ENCODE results near the gene ARL17A. TPM values are rescaled to one million over a fixed set of nuclear protein-coding genes. Genes with fewer than 3 reads are reported as not detected.
"Not testable (repeated sequence)": the region's sequence is repeated elsewhere in the genome, so short reads cannot be mapped to it uniquely, and the experiment has no call there.

Gene ARL17A
- 10 to 100 TPM in 11 of 12 donors, not detected in 1; 13.1 to 38.7 (median 17.7) TPM for polyA plus RNA-seq (ENCODE audit: insufficient read length in 12 of 12)
- long read RNA-seq, donor 1, transcript ARL17A-202 (4 exons, 3,945 nt): major isoform, 5 of 45 reads
- long read RNA-seq, donor 1, partial matches to known transcripts: 23 of 45 reads
- long read RNA-seq, donor 1, other reads (novel, unspliced or antisense): 17 of 45 reads
- long read RNA-seq, donor 2, partial matches to known transcripts: 0 of 6 reads
- long read RNA-seq, donor 2, other reads (novel, unspliced or antisense): 6 of 6 reads
- long read RNA-seq, donor 3, partial matches to known transcripts: 0 of 2 reads
- long read RNA-seq, donor 3, other reads (novel, unspliced or antisense): 0 of 2 reads
- long read RNA-seq, donor 4: 0 reads
- long read RNA-seq, donor 5, partial matches to known transcripts: 0 of 8 reads
- long read RNA-seq, donor 5, other reads (novel, unspliced or antisense): 8 of 8 reads
- long read RNA-seq, donor 6, partial matches to known transcripts: 0 of 4 reads
- long read RNA-seq, donor 6, other reads (novel, unspliced or antisense): 0 of 4 reads
- long read RNA-seq, donor 7, partial matches to known transcripts: 0 of 3 reads
- long read RNA-seq, donor 7, other reads (novel, unspliced or antisense): 0 of 3 reads
- long read RNA-seq, donor 8, partial matches to known transcripts: 0 of 5 reads
- long read RNA-seq, donor 8, other reads (novel, unspliced or antisense): 0 of 5 reads
- long read RNA-seq, donor 9, partial matches to known transcripts: 0 of 1 reads
- long read RNA-seq, donor 9, other reads (novel, unspliced or antisense): 0 of 1 reads
- long read RNA-seq, donor 10, transcript ARL17A-202 (4 exons, 3,945 nt): major isoform, 6 of 17 reads
- long read RNA-seq, donor 10, partial matches to known transcripts: 10 of 17 reads
- long read RNA-seq, donor 10, other reads (novel, unspliced or antisense): 0 of 17 reads
- long read RNA-seq, donor 11, partial matches to known transcripts: 0 of 2 reads
- long read RNA-seq, donor 11, other reads (novel, unspliced or antisense): 0 of 2 reads

- DNase-seq: not testable (repeated sequence)
Observed at GRCh38 chr17:46579083-46580075, at the start of gene ARL17A. Gene ARL17A, minus strand, starts transcription at chr17:46579691. Its CDS starts 3,369 bp downstream, at chr17:46576322.

GRCh38 chr17:46628753-46629436 is 49.4 kb upstream of the ARL17A start:
- DNase-seq: not testable (repeated sequence)

- not testable (repeated sequence) for DNase-seq
Observed at GRCh38 chr17:46627452-46627851, 48.0 kb upstream of the ARL17A start.

- DNase-seq: not testable (repeated sequence)
Observed at GRCh38 chr17:46624726-46625125, 45.2 kb upstream of the ARL17A start.

- DNase-seq: not testable (repeated sequence)
Observed at GRCh38 chr17:46623790-46624189, 44.3 kb upstream of the ARL17A start.

GRCh38 chr17:46618975-46619374 is 39.5 kb upstream of the ARL17A start:
- not testable (repeated sequence) for DNase-seq

- DNase-seq: not testable (repeated sequence)
Observed at GRCh38 chr17:46617121-46617520, 37.6 kb upstream of the ARL17A start.

GRCh38 chr17:46613876-46614275 is 34.4 kb upstream of the ARL17A start:
- DNase-seq: not testable (repeated sequence)

GRCh38 chr17:46611304-46611703 is 31.8 kb upstream of the ARL17A start:
- not testable (repeated sequence) for DNase-seq

GRCh38 chr17:46603125-46603524 is 23.6 kb upstream of the ARL17A start:
- DNase-seq: not testable (repeated sequence)

- DNase-seq: not testable (repeated sequence)
Observed at GRCh38 chr17:46600767-46601166, 21.3 kb upstream of the ARL17A start.

GRCh38 chr17:46598344-46598931 is 18.9 kb upstream of the ARL17A start:
- DNase-seq: not testable (repeated sequence)

- not testable (repeated sequence) for DNase-seq
Observed at GRCh38 chr17:46591332-46591731, 11.8 kb upstream of the ARL17A start.

- DNase-seq: not testable (repeated sequence)
Observed at GRCh38 chr17:46590157-46591146, 11.0 kb upstream of the ARL17A start, which contains the start of gene NSF. Gene NSF, plus strand, starts transcription at chr17:46590669. Its CDS starts 107 bp downstream, at chr17:46590776.

- not testable (repeated sequence) for DNase-seq
Observed at GRCh38 chr17:46585444-46585843, 6.0 kb upstream of the ARL17A start.

GRCh38 chr17:46580082-46580481 is 591 bp upstream of the ARL17A start:
- not testable (repeated sequence) for DNase-seq

GRCh38 chr17:46571796-46572195 is 7.7 kb downstream of the ARL17A start:
- DNase-seq: not testable (repeated sequence)

GRCh38 chr17:46566980-46567379 is 12.5 kb downstream of the ARL17A start:
- not testable (repeated sequence) for DNase-seq

Data from muscle of arm (tissue), 14 donors.